Measurements from ENCODE around the gene PRXL2A. TPM values are rescaled to one million over a fixed set of nuclear protein-coding genes. Genes with fewer than 3 reads are reported as not detected.
A peak's percentile ranks its signal among the peaks of the same experiment; 100 is the strongest.

PRXL2A gene
- polyA plus RNA-seq, 1 of the 3 experiments (the other 2 are of a cell fraction) = 15.6 TPM

DNA sequence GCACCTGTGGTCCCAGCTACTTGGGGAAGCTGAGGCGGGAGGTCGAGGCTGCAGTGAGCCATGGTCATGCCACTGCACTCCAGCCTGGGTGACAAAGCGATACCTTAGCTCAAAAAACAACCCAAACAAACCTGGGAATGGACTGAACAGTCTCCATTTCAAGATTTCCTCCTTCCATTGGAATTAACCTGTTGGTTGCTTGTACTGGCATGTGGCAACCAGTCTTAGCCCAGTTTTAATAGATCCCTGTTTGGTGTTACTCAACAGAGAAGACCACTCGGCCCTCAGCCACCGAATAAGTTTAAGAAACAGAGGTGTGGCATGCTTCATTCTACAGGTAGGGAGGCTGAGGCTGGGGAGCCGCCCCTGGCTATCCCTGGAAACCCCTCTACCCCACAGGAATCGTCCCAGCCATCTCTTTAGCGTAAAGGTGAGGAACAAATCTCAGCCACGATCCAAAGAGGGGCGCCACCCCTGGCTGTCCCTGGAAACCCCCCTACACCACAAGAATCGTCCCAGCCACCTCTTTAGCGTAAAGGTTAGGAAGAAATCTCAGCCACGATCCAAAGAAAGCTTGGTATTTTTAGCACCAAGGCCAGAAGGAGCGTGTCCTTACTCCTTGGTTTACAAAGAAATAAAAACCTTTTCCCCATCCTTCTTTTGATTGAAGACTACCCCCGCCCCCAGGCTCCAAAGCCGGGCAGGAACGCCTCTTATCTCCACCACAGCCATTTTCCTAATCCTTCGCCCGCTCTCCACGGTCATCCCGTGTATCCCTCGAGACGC, 44.9 kb downstream of the PRXL2A start:
- H3K27ac ChIP-seq (ENCODE audit: low read depth in 2 of 2, low read length in 1 of 2) = peak overlapping the region; percentile 67 to 75
- H3K79me2 ChIP-seq (ENCODE audit: insufficient read depth) = peaks cover 39% of the 10 kb centered on the region
- H2AFZ ChIP-seq (ENCODE audit: low read depth) = peak overlapping the region; percentile 81
- H3K9me2 ChIP-seq = no peaks in the 10 kb centered on the region
- peaks cover 32% of the 10 kb centered on the region for H4K20me1 ChIP-seq (ENCODE audit: insufficient read depth)
- no peaks in the 10 kb centered on the region for H3K27me3 ChIP-seq (ENCODE audit: insufficient read depth)
- no peak for DNase-seq
- WGBS (ENCODE audit: low lambda C conversion rate) = 42% methylated on average over 21 of the region's 23 CpGs
- H3K4me1 ChIP-seq (ENCODE audit: control insufficient read depth in 1 of 2, insufficient read depth in 2 of 2, low read depth in 1 of 2, low read length in 1 of 2) = peaks cover 23 to 31% of the 10 kb centered on the region in 2 experiments
- POLR2A ChIA-PET = interaction anchor here (1.2 kb wide), 2 partner anchors 11 to 53 kb away, joined by 3 read pairs; no protein-coding TSS in a partner anchor
- no peaks in the 10 kb centered on the region for H3K36me3 ChIP-seq (replicated peaks in 1 of 2; ENCODE audit: control insufficient read depth in 1 of 2, insufficient read depth in 2 of 2, low read length in 1 of 2)
- CTCF ChIA-PET = interaction anchor here (1.2 to 35.3 kb wide), 4 partner anchors 9 to 70 kb away, joined by 3 to 602 read pairs (median 12); no protein-coding TSS in a partner anchor
- H3K4me3 ChIP-seq (ENCODE audit: low read depth in 2 of 2, low read length in 1 of 2) = peak overlapping the region; percentile 49 to 65
- peaks cover 6% of the 10 kb centered on the region for H3F3A ChIP-seq (replicated peaks; ENCODE audit: insufficient read depth)
- TF ChIP-seq JUND (IDR thresholded peaks at IDR 0.05) (no peak), NRF1 (IDR thresholded peaks at IDR 0.05; ENCODE audit: low read depth, low read length) (no peak), EZH2phosphoT487 (IDR thresholded peaks at IDR 0.05; ENCODE audit: borderline replicate concordance, low read depth) (no peak), RFX5 (IDR thresholded peaks at IDR 0.05; ENCODE audit: low read length) (no peak), FOSL2 (IDR thresholded peaks at IDR 0.05; ENCODE audit: borderline replicate concordance, low read depth) (no peak), YY1 (IDR thresholded peaks at IDR 0.05; ENCODE audit: low read depth) (0 out of 2 replicates have a peak, but pooled peaks have one; percentile 54), NFIC (IDR thresholded peaks at IDR 0.05; ENCODE audit: borderline replicate concordance) (no peak), ELF1 (IDR thresholded peaks at IDR 0.05) (no peak), TEAD4 (IDR thresholded peaks at IDR 0.05; ENCODE audit: borderline replicate concordance, insufficient read depth) (no peak), GABPA (IDR thresholded peaks at IDR 0.05; ENCODE audit: low read depth) (no peak), RXRA (IDR thresholded peaks at IDR 0.05; ENCODE audit: borderline replicate concordance, low read depth) (no peak)
- TF ChIP-seq, protein P1, sequence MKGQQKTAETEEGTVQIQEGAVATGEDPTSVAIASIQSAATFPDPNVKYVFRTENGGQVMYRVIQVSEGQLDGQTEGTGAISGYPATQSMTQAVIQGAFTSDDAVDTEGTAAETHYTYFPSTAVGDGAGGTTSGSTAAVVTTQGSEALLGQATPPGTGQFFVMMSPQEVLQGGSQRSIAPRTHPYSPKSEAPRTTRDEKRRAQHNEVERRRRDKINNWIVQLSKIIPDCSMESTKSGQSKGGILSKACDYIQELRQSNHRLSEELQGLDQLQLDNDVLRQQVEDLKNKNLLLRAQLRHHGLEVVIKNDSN (IDR thresholded peaks at IDR 0.05; ENCODE audit: borderline replicate concordance, low read depth) = no peak
- TF ChIP-seq, protein P2, sequence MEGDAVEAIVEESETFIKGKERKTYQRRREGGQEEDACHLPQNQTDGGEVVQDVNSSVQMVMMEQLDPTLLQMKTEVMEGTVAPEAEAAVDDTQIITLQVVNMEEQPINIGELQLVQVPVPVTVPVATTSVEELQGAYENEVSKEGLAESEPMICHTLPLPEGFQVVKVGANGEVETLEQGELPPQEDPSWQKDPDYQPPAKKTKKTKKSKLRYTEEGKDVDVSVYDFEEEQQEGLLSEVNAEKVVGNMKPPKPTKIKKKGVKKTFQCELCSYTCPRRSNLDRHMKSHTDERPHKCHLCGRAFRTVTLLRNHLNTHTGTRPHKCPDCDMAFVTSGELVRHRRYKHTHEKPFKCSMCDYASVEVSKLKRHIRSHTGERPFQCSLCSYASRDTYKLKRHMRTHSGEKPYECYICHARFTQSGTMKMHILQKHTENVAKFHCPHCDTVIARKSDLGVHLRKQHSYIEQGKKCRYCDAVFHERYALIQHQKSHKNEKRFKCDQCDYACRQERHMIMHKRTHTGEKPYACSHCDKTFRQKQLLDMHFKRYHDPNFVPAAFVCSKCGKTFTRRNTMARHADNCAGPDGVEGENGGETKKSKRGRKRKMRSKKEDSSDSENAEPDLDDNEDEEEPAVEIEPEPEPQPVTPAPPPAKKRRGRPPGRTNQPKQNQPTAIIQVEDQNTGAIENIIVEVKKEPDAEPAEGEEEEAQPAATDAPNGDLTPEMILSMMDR (IDR thresholded peaks at IDR 0.05) = peak; percentile 19; the same call in 1 of the 2 replicates
- TF ChIP-seq, protein P3, sequence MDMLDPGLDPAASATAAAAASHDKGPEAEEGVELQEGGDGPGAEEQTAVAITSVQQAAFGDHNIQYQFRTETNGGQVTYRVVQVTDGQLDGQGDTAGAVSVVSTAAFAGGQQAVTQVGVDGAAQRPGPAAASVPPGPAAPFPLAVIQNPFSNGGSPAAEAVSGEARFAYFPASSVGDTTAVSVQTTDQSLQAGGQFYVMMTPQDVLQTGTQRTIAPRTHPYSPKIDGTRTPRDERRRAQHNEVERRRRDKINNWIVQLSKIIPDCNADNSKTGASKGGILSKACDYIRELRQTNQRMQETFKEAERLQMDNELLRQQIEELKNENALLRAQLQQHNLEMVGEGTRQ (IDR thresholded peaks at IDR 0.05; ENCODE audit: borderline replicate concordance, low read depth, low read length) = no peak
- TF ChIP-seq, protein P4, sequence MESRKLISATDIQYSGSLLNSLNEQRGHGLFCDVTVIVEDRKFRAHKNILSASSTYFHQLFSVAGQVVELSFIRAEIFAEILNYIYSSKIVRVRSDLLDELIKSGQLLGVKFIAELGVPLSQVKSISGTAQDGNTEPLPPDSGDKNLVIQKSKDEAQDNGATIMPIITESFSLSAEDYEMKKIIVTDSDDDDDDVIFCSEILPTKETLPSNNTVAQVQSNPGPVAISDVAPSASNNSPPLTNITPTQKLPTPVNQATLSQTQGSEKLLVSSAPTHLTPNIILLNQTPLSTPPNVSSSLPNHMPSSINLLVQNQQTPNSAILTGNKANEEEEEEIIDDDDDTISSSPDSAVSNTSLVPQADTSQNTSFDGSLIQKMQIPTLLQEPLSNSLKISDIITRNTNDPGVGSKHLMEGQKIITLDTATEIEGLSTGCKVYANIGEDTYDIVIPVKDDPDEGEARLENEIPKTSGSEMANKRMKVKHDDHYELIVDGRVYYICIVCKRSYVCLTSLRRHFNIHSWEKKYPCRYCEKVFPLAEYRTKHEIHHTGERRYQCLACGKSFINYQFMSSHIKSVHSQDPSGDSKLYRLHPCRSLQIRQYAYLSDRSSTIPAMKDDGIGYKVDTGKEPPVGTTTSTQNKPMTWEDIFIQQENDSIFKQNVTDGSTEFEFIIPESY (IDR thresholded peaks at IDR 0.05; ENCODE audit: borderline replicate concordance, low read depth) = no peak
- H3K9me3 ChIP-seq = no peaks in the 10 kb centered on the region
- peak overlapping the region; percentile 78 for H3K9ac ChIP-seq
- H3K4me2 ChIP-seq = peak overlapping the region; percentile 77

Measured in SK-N-SH (cell line).